ENCODE results near the gene POC1A.

Gene POC1A

DNA sequence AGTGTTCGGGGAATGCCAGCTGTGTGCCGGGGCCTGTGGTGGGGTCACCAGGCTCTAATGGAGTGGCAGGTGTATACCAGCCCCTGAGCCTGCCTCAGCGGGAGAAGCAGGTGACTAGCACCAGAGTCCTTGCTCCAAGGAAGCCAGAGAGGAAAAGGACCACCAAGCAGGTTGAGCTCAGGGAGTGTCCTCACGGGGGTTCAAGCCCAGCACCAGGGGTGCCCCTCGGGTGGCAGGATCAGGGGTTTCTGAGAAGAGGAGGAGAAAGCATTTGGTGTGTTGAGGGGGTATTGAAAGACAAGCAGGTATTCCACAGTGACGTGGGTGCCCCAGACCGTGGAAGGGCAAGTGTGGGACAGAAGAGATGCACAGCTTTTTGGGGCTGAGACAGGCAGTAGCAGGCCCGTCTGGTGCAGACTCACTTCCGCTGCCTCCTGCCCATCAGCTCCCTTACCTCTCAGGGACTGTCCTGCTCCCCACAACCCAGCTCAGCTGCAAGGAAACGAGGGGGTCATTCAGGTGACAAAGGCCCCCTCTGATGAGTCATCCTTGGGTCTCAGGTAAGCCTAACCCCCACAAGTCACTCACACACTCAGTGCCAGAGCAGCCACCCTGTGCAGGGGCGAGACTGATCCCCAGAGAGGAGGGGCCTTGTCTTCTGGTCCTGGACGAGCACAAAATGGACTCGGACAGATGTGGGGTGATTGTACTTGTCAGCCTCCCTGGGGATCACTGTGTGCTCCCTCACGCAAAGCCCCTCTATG is 21.4 kb upstream of the POC1A start:
- Histone ChIP-seq H3K9me3 (ENCODE audit: control insufficient read depth, insufficient read depth, low read length) (no peaks in the 10 kb centered on the region), H3K27ac (ENCODE audit: low read depth, low read length) (no peak overlapping the region), H4K20me1 (ENCODE audit: control insufficient read depth, insufficient read depth, low read depth, low read length) (no peaks in the 10 kb centered on the region), H3K27me3 (ENCODE audit: control insufficient read depth, low read length) (no peaks in the 10 kb centered on the region), H3K4me1 (ENCODE audit: control insufficient read depth, low read length) (peaks cover 3% of the 10 kb centered on the region; the same call in 1 of the 2 replicates), H3K36me3 (ENCODE audit: control insufficient read depth, low read length) (no peaks in the 10 kb centered on the region), H3K9me2 (replicated peaks; ENCODE audit: control insufficient read depth, low read length) (no peaks in the 10 kb centered on the region), H3K79me2 (ENCODE audit: control insufficient read depth, low read length) (no peaks in the 10 kb centered on the region), H3F3A (ENCODE audit: control insufficient read depth, insufficient read depth) (no peaks in the 10 kb centered on the region), H3K4me3 (ENCODE audit: low read length) (no peak overlapping the region), H3K4me2 (ENCODE audit: low read length) (no peak overlapping the region)
- no peak for TF ChIP-seq EZH2phosphoT487 (IDR thresholded peaks at IDR 0.05; ENCODE audit: borderline replicate concordance, low read length)
- TF ChIP-seq, protein P1, sequence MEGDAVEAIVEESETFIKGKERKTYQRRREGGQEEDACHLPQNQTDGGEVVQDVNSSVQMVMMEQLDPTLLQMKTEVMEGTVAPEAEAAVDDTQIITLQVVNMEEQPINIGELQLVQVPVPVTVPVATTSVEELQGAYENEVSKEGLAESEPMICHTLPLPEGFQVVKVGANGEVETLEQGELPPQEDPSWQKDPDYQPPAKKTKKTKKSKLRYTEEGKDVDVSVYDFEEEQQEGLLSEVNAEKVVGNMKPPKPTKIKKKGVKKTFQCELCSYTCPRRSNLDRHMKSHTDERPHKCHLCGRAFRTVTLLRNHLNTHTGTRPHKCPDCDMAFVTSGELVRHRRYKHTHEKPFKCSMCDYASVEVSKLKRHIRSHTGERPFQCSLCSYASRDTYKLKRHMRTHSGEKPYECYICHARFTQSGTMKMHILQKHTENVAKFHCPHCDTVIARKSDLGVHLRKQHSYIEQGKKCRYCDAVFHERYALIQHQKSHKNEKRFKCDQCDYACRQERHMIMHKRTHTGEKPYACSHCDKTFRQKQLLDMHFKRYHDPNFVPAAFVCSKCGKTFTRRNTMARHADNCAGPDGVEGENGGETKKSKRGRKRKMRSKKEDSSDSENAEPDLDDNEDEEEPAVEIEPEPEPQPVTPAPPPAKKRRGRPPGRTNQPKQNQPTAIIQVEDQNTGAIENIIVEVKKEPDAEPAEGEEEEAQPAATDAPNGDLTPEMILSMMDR (IDR thresholded peaks at IDR 0.05; ENCODE audit: low read depth, low read length, poor library complexity, severe bottlenecking) = no peak

DNA sequence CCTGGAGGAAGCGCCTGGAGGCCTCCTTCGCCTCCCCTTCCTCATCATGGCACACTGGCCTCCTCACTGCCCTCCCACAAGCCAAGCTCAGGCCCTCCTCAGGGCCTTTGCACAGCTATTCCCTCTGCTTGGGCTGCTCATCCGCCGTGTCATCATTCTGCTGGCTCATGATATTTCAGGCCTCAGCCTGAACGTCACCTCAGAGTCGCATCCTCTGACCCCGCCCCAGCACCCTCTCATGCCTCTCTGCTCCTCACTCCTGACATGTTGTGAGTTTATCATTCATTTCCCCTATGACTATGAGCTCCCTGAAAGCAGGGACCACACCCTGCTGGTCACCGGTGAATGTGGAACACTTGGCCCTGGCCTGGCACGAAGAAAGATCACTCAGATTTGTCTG is 20.7 kb upstream of the POC1A start:
- Histone ChIP-seq H3K9me2 (replicated peaks; ENCODE audit: control insufficient read depth, low read length) (no peaks in the 10 kb centered on the region), H3K36me3 (ENCODE audit: control insufficient read depth, low read length) (no peaks in the 10 kb centered on the region), H3K27ac (ENCODE audit: low read depth, low read length) (no peak overlapping the region), H3K4me1 (ENCODE audit: control insufficient read depth, low read length) (no peaks in the 10 kb centered on the region), H3K79me2 (ENCODE audit: control insufficient read depth, low read length) (no peaks in the 10 kb centered on the region), H3K4me3 (ENCODE audit: low read length) (no peak overlapping the region), H3K27me3 (ENCODE audit: control insufficient read depth, low read length) (no peaks in the 10 kb centered on the region), H4K20me1 (ENCODE audit: control insufficient read depth, insufficient read depth, low read depth, low read length) (no peaks in the 10 kb centered on the region), H3K4me2 (ENCODE audit: low read length) (no peak overlapping the region), H3F3A (ENCODE audit: control insufficient read depth, insufficient read depth) (no peaks in the 10 kb centered on the region), H3K9me3 (ENCODE audit: control insufficient read depth, insufficient read depth, low read length) (no peaks in the 10 kb centered on the region)
- TF ChIP-seq, protein P1 (IDR thresholded peaks at IDR 0.05; ENCODE audit: low read depth, low read length, poor library complexity, severe bottlenecking) = no peak
- no peak for TF ChIP-seq EZH2phosphoT487 (IDR thresholded peaks at IDR 0.05; ENCODE audit: borderline replicate concordance, low read length)

DNA sequence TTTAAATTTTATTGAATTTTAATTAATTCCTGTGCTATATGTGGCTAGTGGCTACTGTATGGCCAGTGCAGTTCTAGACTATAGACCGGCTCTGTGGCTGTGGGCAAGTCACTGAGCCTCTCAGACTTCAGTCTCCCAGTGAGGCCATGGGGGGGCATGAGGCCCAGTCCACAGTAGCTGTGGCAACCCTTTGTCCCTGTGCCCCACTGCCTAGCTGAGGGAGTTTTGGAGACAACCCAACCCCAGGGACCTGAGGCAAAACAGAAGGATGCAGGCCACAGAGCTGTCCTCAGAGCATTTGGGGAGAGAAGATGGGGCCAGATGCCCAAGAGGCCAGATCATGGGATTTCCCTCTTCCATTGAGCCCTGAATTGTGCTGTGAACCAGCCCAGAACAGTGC is 18.9 kb upstream of the POC1A start:
- no peaks in the 10 kb centered on the region for H3K9me2 ChIP-seq (replicated peaks; ENCODE audit: control insufficient read depth, low read length)
- H3K4me1 ChIP-seq (ENCODE audit: control insufficient read depth, low read length) = no peaks in the 10 kb centered on the region
- TF ChIP-seq, protein P1 (IDR thresholded peaks at IDR 0.05; ENCODE audit: low read depth, low read length, poor library complexity, severe bottlenecking) = no peak
- TF ChIP-seq EZH2phosphoT487 (IDR thresholded peaks at IDR 0.05; ENCODE audit: borderline replicate concordance, low read length) = no peak
- H3K79me2 ChIP-seq (ENCODE audit: control insufficient read depth, low read length) = no peaks in the 10 kb centered on the region
- H3K36me3 ChIP-seq (ENCODE audit: control insufficient read depth, low read length) = no peaks in the 10 kb centered on the region
- H3K27me3 ChIP-seq (ENCODE audit: control insufficient read depth, low read length) = no peaks in the 10 kb centered on the region
- no peak overlapping the region for H3K27ac ChIP-seq (ENCODE audit: low read depth, low read length)
- no peak overlapping the region for H3K4me3 ChIP-seq (ENCODE audit: low read length)
- no peak overlapping the region for H3K4me2 ChIP-seq (ENCODE audit: low read length)
- no peaks in the 10 kb centered on the region for H4K20me1 ChIP-seq (ENCODE audit: control insufficient read depth, insufficient read depth, low read depth, low read length)
- H3K9me3 ChIP-seq (ENCODE audit: control insufficient read depth, insufficient read depth, low read length) = no peaks in the 10 kb centered on the region
- H3F3A ChIP-seq (ENCODE audit: control insufficient read depth, insufficient read depth) = no peaks in the 10 kb centered on the region
